Lung (tissue), 12 donors: ENCODE data around the gene IQGAP2. TPM values are rescaled to one million over a fixed set of nuclear protein-coding genes. Genes with fewer than 3 reads are reported as not detected.

ENCODE experiments used
- ATAC-seq: fragments of 200-7000 bp; cut with Tn5 transposase; one replicate; pipeline ENCODE4 v1.9.1; 2020; ENCODE audit warnings: moderate number of reproducible peaks; ENCODE audit not compliant: insufficient read depth, low FRiP score
- DNase-seq, 3 donors: peaks; one replicate each; pipeline ENCODE4 v3.0.0-alpha.2; 2013 to 2017
- H3K27ac ChIP-seq, 2 donors: one replicate each; pipeline ENCODE4 v1.5.1; 2013; ENCODE audit warnings: mild to moderate bottlenecking in 2 of 2, moderate library complexity in 2 of 2, control low read depth in 1 of 2, inconsistent platforms in 1 of 2, low read depth in 1 of 2, low read length in 1 of 2
- H3K27me3 ChIP-seq, 3 donors: one replicate each; pipeline ENCODE4 v1.5.1; 2013; ENCODE audit warnings: low read length in 2 of 3; ENCODE audit not compliant: control insufficient read depth in 3 of 3, insufficient read depth in 3 of 3
- H3K36me3 ChIP-seq, 4 donors: one replicate each; pipeline ENCODE4 v1.5.1; 2013; ENCODE audit warnings: low read length in 4 of 4, mild to moderate bottlenecking in 1 of 4, moderate library complexity in 1 of 4; ENCODE audit not compliant: control insufficient read depth in 4 of 4, insufficient read depth in 4 of 4
- H3K4me1 ChIP-seq, 5 donors: one replicate each; pipeline ENCODE4 v1.5.1; 2013; ENCODE audit warnings: low read length in 5 of 5, mild to moderate bottlenecking in 2 of 5, moderate library complexity in 1 of 5; ENCODE audit not compliant: control insufficient read depth in 5 of 5, insufficient read depth in 5 of 5
- H3K4me3 ChIP-seq: one replicate; pipeline ENCODE4 v1.5.1; 2013; ENCODE audit warnings: mild to moderate bottlenecking, control low read depth, moderate library complexity
- H3K9ac ChIP-seq, 2 donors: one replicate each; pipeline ENCODE4 v1.5.1; 2013; ENCODE audit warnings: low read length in 2 of 2, control low read depth in 1 of 2; ENCODE audit not compliant: insufficient read depth in 1 of 2
- H3K9me3 ChIP-seq, 4 donors: one replicate each; pipeline ENCODE4 v1.5.1; 2013; ENCODE audit warnings: low read length in 3 of 4, mild to moderate bottlenecking in 1 of 4, moderate library complexity in 1 of 4; ENCODE audit not compliant: control insufficient read depth in 4 of 4, insufficient read depth in 3 of 4
- WGBS, 2 donors: extraction: QIAGEN DNeasy Blood & Tissue Kit; methylation state at CpG; one replicate each; pipeline ENCODE4 v1.1.7; 2013; 5-methylcytosine and 5-hydroxymethylcytosine counted together
- polyA plus RNA-seq, 2 donors: library from polyadenylated mRNA; stranded (reverse); fragments of 200-250 nt; gene quantifications; one replicate each; pipeline ENCODE4 v1.2.1, GENCODE V29; 2013
- total RNA-seq, 2 donors: library from RNA; depleted of rRNA in 1 of 2; stranded (reverse); fragments of >200 nt in 1 of 2; gene quantifications; one replicate each; pipeline ENCODE4 v1.2.1, GENCODE V29; 2014 to 2021
- TF ChIP-seq, protein P1 (sequence below): IDR thresholded peaks from 2 replicates; pipeline ENCODE4 v1.5.1; 2012; ENCODE audit warnings: mild to moderate bottlenecking; ENCODE audit errors: control extremely low read depth, extremely low read depth
- donor health status: control.
- donor health status: control.
- donor health status: Bipolar disorder and iron deficiency.
- donor health status: healthy.
- donor health status: DM: yes; HTN: yes; CAD: no.

IQGAP2 gene
- total and polyA plus RNA-seq, 4 donors: 6.0 to 33.6 (median 13.7) TPM

DNA sequence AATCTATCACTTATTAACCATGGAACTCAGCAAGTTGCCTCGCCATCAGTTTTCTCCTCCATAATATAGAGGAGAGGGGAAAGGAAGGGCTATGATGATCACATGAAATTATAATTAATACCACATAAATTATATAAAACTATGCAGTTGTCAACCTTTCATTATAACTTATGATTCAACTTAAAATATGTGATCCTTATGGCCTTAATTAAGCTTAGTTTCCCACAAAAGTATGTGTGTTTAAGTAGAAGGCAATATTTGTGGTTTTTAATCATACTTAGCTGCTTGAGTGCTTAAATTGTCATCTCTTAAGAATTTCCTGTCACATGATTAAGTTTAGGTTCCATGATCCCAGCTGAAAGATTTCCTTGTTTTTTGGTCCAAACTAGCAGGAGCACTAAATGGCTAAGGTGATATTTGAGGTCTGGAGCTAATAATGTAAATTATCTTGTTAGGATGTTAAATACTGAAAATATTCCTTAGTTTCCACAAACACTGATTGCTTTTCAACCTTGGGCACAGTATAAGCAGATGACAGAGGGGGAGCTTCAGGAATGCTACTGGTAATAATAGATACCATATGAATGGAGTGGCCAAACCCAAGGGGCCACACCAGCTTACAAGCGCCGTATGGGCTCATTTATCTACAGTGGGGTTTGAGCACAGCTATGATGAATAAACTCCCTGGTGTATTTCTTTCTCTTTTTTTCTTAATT, 286.4 kb downstream of the IQGAP2 start:
- Histone ChIP-seq H3K36me3 (no peaks in the 10 kb centered on the region), H3K27me3 (no peaks in the 10 kb centered on the region), H3K4me1 (peaks cover 0 to 15% (median 4%) of the 10 kb centered on the region in 5 donors), H3K9ac (no peak overlapping the region), H3K27ac (peak overlapping the region in 1 of 2 donors; percentile 27), H3K4me3 (no peak overlapping the region), H3K9me3 (peaks cover 0 to 2% (median 0%) of the 10 kb centered on the region in 4 donors)
- TF ChIP-seq, protein P1, sequence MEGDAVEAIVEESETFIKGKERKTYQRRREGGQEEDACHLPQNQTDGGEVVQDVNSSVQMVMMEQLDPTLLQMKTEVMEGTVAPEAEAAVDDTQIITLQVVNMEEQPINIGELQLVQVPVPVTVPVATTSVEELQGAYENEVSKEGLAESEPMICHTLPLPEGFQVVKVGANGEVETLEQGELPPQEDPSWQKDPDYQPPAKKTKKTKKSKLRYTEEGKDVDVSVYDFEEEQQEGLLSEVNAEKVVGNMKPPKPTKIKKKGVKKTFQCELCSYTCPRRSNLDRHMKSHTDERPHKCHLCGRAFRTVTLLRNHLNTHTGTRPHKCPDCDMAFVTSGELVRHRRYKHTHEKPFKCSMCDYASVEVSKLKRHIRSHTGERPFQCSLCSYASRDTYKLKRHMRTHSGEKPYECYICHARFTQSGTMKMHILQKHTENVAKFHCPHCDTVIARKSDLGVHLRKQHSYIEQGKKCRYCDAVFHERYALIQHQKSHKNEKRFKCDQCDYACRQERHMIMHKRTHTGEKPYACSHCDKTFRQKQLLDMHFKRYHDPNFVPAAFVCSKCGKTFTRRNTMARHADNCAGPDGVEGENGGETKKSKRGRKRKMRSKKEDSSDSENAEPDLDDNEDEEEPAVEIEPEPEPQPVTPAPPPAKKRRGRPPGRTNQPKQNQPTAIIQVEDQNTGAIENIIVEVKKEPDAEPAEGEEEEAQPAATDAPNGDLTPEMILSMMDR: no peak
- peak in 1 of 3 donors; percentile 13 for DNase-seq
- no peak for ATAC-seq
- 96 to 99% methylated on average over 3 of the region's 3 CpGs for WGBS, 2 donors

DNA sequence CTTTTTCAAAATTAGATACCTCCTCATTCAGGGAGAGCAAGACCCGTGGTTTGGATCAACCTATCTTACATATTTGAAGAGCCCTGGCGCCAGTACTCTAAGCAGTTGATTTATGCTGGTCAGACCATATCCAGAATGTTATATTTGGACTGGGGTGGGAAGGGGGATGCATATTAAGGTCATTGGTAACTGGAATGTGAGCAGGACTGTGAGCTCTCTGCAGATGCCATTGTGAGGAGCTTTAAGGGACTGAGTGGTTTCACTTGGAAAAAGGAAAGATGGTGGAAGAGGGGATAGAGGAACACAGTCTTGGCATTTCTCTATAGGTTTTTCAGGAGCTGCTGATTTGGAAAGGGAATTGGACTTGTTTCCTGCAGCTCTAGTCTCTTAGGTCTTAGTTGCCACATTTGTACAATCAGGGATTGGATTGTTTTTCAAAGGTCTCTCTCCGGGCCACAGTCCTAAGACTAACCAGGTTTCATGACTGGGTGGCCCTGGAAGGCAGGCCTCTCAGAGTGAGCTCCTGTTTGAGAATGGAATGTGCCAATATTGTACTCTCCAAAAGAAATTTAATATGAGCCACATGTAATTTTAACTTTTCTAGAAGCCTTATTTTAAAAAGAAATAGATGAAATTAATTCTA, 287.1 kb downstream of the IQGAP2 start:
- Histone ChIP-seq H3K27me3 (no peaks in the 10 kb centered on the region), H3K9me3 (no peaks in the 10 kb centered on the region), H3K4me1 (peaks cover 0 to 15% (median 4%) of the 10 kb centered on the region in 5 donors), H3K27ac (no peak overlapping the region), H3K9ac (no peak overlapping the region), H3K4me3 (no peak overlapping the region), H3K36me3 (no peaks in the 10 kb centered on the region)
- TF ChIP-seq, protein P1: no peak
- no peak for DNase-seq
- ATAC-seq: no peak
- 94 to 95% methylated on average over 3 of the region's 3 CpGs for WGBS, 2 donors

DNA sequence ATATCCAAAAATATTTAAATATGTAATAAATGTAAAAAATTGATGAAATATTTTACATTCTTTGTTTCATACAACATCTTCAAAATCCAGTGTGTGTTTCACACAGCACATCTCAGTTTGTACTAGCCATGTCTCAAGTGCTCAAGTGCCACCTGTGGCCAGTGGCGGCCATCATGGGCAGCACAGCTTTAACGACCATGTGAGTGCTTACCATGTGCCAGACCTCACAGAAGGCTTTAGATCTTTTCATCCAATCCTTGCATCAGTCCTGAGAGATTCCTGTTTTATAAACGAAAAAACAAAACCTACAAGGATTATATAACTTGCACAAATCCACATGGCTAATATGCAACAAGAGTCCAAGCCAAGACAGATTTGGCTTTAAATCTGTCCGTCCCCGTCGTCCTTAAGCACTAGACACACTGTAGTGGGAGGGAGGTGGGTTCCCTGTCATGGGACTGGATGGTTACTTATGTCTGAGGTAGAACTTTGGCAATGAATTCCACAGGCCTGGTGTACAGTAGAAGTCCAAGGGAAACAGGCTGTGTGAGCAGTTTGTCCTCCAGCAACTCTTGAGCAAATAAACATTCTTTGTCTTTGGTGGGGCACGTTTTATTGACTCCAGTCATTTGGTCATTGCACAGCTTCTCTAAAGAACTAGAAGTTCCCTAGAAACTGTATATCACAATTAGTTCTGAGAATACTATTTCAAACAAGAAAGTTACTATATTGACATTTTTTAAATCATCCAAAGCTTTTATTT, 287.8 kb downstream of the IQGAP2 start:
- ATAC-seq: no peak
- TF ChIP-seq, protein P1: no peak

More for the DNA sequence above, 287.8 kb downstream of the IQGAP2 start:
- no peak overlapping the region for H3K27ac ChIP-seq
- DNase-seq: peak in 2 of 3 donors; percentile 19 to 40
- no peak overlapping the region for H3K9ac ChIP-seq
- peaks cover 0 to 15% (median 4%) of the 10 kb centered on the region in 5 donors for H3K4me1 ChIP-seq
- WGBS, 2 donors: 77 to 90% methylated on average over 7 of the region's 7 CpGs
- no peaks in the 10 kb centered on the region for H3K27me3 ChIP-seq
- no peak overlapping the region for H3K4me3 ChIP-seq
- no peaks in the 10 kb centered on the region for H3K36me3 ChIP-seq
- no peaks in the 10 kb centered on the region for H3K9me3 ChIP-seq
